ENCODE measurements around the gene U2AF1. TPM values are rescaled to one million over a fixed set of nuclear protein-coding genes. Genes with fewer than 3 reads are reported as not detected.
"Not testable (repeated sequence)": the region's sequence is repeated elsewhere in the genome, so short reads cannot be mapped to it uniquely, and the experiment has no call there.

U2AF1 gene
- total RNA-seq, 4 donors from 2014 or later, result 39.0 to 50.1 (median 45.1) TPM

GRCh38 chr21:43045165-43045875, 62.0 kb downstream of the U2AF1 start:
- H3K4me3 ChIP-seq; DNase-seq (ENCODE audit: extremely low spot score); H3K36me3 ChIP-seq; H3K27ac ChIP-seq (replicated peaks in 1 of 4); H3K9me3 ChIP-seq; H3K4me1 ChIP-seq; H3K27me3 ChIP-seq; intact Hi-C loops (cut with DNase I): not testable (repeated sequence)
- no CpG with 5 or more reads among the region's 17 CpGs for WGBS

GRCh38 chr21:43044547-43044946, 62.8 kb downstream of the U2AF1 start:
- H3K27me3 ChIP-seq; H3K4me1 ChIP-seq; H3K27ac ChIP-seq (replicated peaks in 1 of 4); H3K36me3 ChIP-seq; H3K9me3 ChIP-seq; intact Hi-C loops (cut with DNase I); H3K4me3 ChIP-seq; DNase-seq (ENCODE audit: extremely low spot score): not testable (repeated sequence)
- WGBS, result no CpG with 5 or more reads among the region's 14 CpGs

- H3K4me3 ChIP-seq; H3K9me3 ChIP-seq; H3K27me3 ChIP-seq; DNase-seq (ENCODE audit: extremely low spot score); H3K4me1 ChIP-seq; H3K36me3 ChIP-seq; H3K27ac ChIP-seq (replicated peaks in 1 of 4); intact Hi-C loops (cut with DNase I): not testable (repeated sequence)
- no CpG with 5 or more reads among the region's 14 CpGs for WGBS
Observed at GRCh38 chr21:43043291-43043690, 64.1 kb downstream of the U2AF1 start.

Other genes with a start within 250 kb of the U2AF1 start
- gene WDR4, start 228.0 kb downstream of the U2AF1 start, total RNA-seq, result 10 to 100 TPM in 1 of 4 donors, 1 to 10 TPM in 3; 5.8 to 10.1 (median 7.0) TPM
- gene NDUFV3, start 214.3 kb downstream of the U2AF1 start, total RNA-seq, result 100 to 1,000 TPM in 1 of 4 donors, 10 to 100 TPM in 3; 56.7 to 102 (median 74.1) TPM
- not detected for gene ERVH48-1, start 181.9 kb downstream of the U2AF1 start, total RNA-seq
- 10 to 100 TPM; 10.3 to 18.7 (median 14.3) TPM for gene PKNOX1, start 133.0 kb downstream of the U2AF1 start, total RNA-seq
- 10 to 100 TPM in 3 of 4 donors, 1 to 10 TPM in 1; 9.1 to 22.5 (median 11.3) TPM for gene CBS, start 31.7 kb downstream of the U2AF1 start, total RNA-seq
- gene CRYAA, start 61.4 kb upstream of the U2AF1 start, total RNA-seq, result not detected

Measured in esophagus muscularis mucosa (tissue), 4 donors.